Measurements from ENCODE around the gene LRWD1.
"Not testable (repeated sequence)": the region's sequence is repeated elsewhere in the genome, so short reads cannot be mapped to it uniquely, and the experiment has no call there.

LRWD1 gene

GRCh38 chr7:102494026-102494425 lies 29.2 kb downstream of the LRWD1 start:
- H3K4me3 ChIP-seq (ENCODE audit: low read depth, low read length), result not testable (repeated sequence)

GRCh38 chr7:102494473-102495149 lies 29.8 kb downstream of the LRWD1 start:
- not testable (repeated sequence) for H3K4me3 ChIP-seq (ENCODE audit: low read depth, low read length)

GRCh38 chr7:102496861-102497260 lies 32.1 kb downstream of the LRWD1 start:
- H3K4me3 ChIP-seq (ENCODE audit: low read depth, low read length), result not testable (repeated sequence)

- H3K4me3 ChIP-seq (ENCODE audit: low read depth, low read length), result not testable (repeated sequence)
Observed at GRCh38 chr7:102497308-102497707, 32.5 kb downstream of the LRWD1 start.

- not testable (repeated sequence) for H3K4me3 ChIP-seq (ENCODE audit: low read depth, low read length)
Observed at GRCh38 chr7:102498321-102498720, 33.5 kb downstream of the LRWD1 start.

- not testable (repeated sequence) for H3K4me3 ChIP-seq (ENCODE audit: low read depth, low read length)
Observed at GRCh38 chr7:102503141-102503540, 38.4 kb downstream of the LRWD1 start.

- H3K4me3 ChIP-seq (ENCODE audit: low read depth, low read length), result not testable (repeated sequence)
Observed at GRCh38 chr7:102505298-102506185, 40.8 kb downstream of the LRWD1 start.

- not testable (repeated sequence) for H3K4me3 ChIP-seq (ENCODE audit: low read depth, low read length)
Observed at GRCh38 chr7:102507410-102508088, 42.8 kb downstream of the LRWD1 start.

- not testable (repeated sequence) for H3K4me3 ChIP-seq (ENCODE audit: low read depth, low read length)
Observed at GRCh38 chr7:102510575-102510974, 45.8 kb downstream of the LRWD1 start.

GRCh38 chr7:102511860-102512522 lies 47.2 kb downstream of the LRWD1 start:
- H3K4me3 ChIP-seq (ENCODE audit: low read depth, low read length), result not testable (repeated sequence)

- H3K4me3 ChIP-seq (ENCODE audit: low read depth, low read length), result not testable (repeated sequence)
Observed at GRCh38 chr7:102512642-102513221, 47.9 kb downstream of the LRWD1 start.

- not testable (repeated sequence) for H3K4me3 ChIP-seq (ENCODE audit: low read depth, low read length)
Observed at GRCh38 chr7:102514881-102515721, 50.3 kb downstream of the LRWD1 start.

GRCh38 chr7:102515889-102516288 lies 51.1 kb downstream of the LRWD1 start:
- not testable (repeated sequence) for H3K4me3 ChIP-seq (ENCODE audit: low read depth, low read length)

- not testable (repeated sequence) for H3K4me3 ChIP-seq (ENCODE audit: low read depth, low read length)
Observed at GRCh38 chr7:102516951-102517350, 52.2 kb downstream of the LRWD1 start.

- H3K4me3 ChIP-seq (ENCODE audit: low read depth, low read length), result not testable (repeated sequence)
Observed at GRCh38 chr7:102517550-102518147, 52.9 kb downstream of the LRWD1 start, which contains the start of gene RASA4B. RASA4B (minus strand) TSS chr7:102517777; CDS start chr7:102517710, 67 bp downstream.

GRCh38 chr7:102520797-102521196 lies 56.0 kb downstream of the LRWD1 start:
- not testable (repeated sequence) for H3K4me3 ChIP-seq (ENCODE audit: low read depth, low read length)

Data from iPS-11a (cell line).